Cardiac septum (tissue), 1 donor: ENCODE results near the gene CRIP3. TPM values are rescaled to one million over a fixed set of nuclear protein-coding genes. Genes with fewer than 3 reads are reported as not detected.

ENCODE experiments used
- DNase-seq: peaks from one replicate; pipeline ENCODE4 v3.0.0-alpha.2; 2020; ENCODE audit warnings: low spot score
- intact Hi-C: fragments of 100-400 bp; cut with DNase I; formaldehyde crosslinking; loops from one replicate; pipeline ENCODE4 v1.14.0; 2022
- total RNA-seq: library from RNA; stranded (reverse); fragmentation: NEBNext Ultra II Directional; extraction: Animal tissue kit (Norgen Biotek cat#: 25700); gene quantifications from one replicate; pipeline ENCODE4 v1.2.1, GENCODE V29; 2021
- donor health status: DM: no; HTN: no; CAD: no.

CRIP3 gene
- total RNA-seq, 1 donor from 2014 or later = 11.2 TPM

GRCh38 chr6:43262000-43262779 lies 46.4 kb downstream of the CRIP3 start:
- intact Hi-C loops = loop anchor here (5.0 kb wide), 1 partner anchor 95 kb away; no protein-coding TSS in a partner anchor
- no peak for DNase-seq

GRCh38 chr6:43261198-43261597 lies 47.4 kb downstream of the CRIP3 start:
- DNase-seq = no peak

GRCh38 chr6:43260791-43261190 lies 47.8 kb downstream of the CRIP3 start:
- intact Hi-C loops = loop anchor here (5.0 kb wide), 1 partner anchor 97 kb away; no protein-coding TSS in a partner anchor
- DNase-seq = no peak

More at GRCh38 chr6:43261198-43261597, 47.4 kb downstream of the CRIP3 start:
- intact Hi-C loops = loop anchor here (5.0 kb wide), 1 partner anchor 96 kb away; no protein-coding TSS in a partner anchor

- no peak for DNase-seq
These were observed 49.6 kb downstream of the CRIP3 start for GRCh38 chr6:43258807-43259686.

GRCh38 chr6:43258180-43258579 lies 50.4 kb downstream of the CRIP3 start:
- no peak for DNase-seq
- intact Hi-C loops = no loop called here

More at GRCh38 chr6:43258807-43259686, 49.6 kb downstream of the CRIP3 start:
- intact Hi-C loops = no loop called here

- DNase-seq = no peak
- intact Hi-C loops = no loop called here
These were observed 51.1 kb downstream of the CRIP3 start for GRCh38 chr6:43257367-43258145.

GRCh38 chr6:43256670-43257366 lies 51.8 kb downstream of the CRIP3 start:
- intact Hi-C loops = no loop called here
- DNase-seq = no peak

Other genes starting within 250 kb of the CRIP3 start
- gene MRPL2, start 249.4 kb downstream of the CRIP3 start, total RNA-seq = 76.4 TPM
- 31.1 TPM for gene KLC4, start 249.2 kb downstream of the CRIP3 start, total RNA-seq
- gene PTK7, start 232.5 kb downstream of the CRIP3 start, total RNA-seq = 2.7 TPM
- 81.2 TPM for gene SRF, start 137.6 kb downstream of the CRIP3 start, total RNA-seq
- gene CUL9, start 126.6 kb downstream of the CRIP3 start, total RNA-seq = 15.6 TPM
- 23.2 TPM for gene DNPH1, start 79.3 kb downstream of the CRIP3 start, total RNA-seq
- 0.35 TPM for gene TTBK1, start 65.3 kb downstream of the CRIP3 start, total RNA-seq
- not detected for gene SLC22A7, start 10.6 kb downstream of the CRIP3 start, total RNA-seq
- 13.8 TPM for gene ZNF318, start 60.8 kb upstream of the CRIP3 start, total RNA-seq
- 9.3 TPM for gene ABCC10, start 118.7 kb upstream of the CRIP3 start, total RNA-seq
- gene DLK2, start 146.7 kb upstream of the CRIP3 start, total RNA-seq = 2.9 TPM
- gene TJAP1, start 168.7 kb upstream of the CRIP3 start, total RNA-seq = 25.1 TPM
- 1.5 TPM for gene LRRC73, start 201.5 kb upstream of the CRIP3 start, total RNA-seq
- gene YIPF3, start 208.1 kb upstream of the CRIP3 start, total RNA-seq = 65.7 TPM
- gene POLR1C, start 208.3 kb upstream of the CRIP3 start, total RNA-seq = 14.8 TPM